Natural killer cell treated with Interleukin-12 subunit alpha and Interleukin-12 subunit beta and Interleukin-15 and Interleukin-18, amount 100 ng/mL, for 72 hours (primary cell): ENCODE measurements around the gene RIMBP2. TPM values are rescaled to one million over a fixed set of nuclear protein-coding genes. Genes with fewer than 3 reads are reported as not detected.

Source experiments
- ATAC-seq, 2 donors: fragments of 150-1000 bp; cut with Tn5 transposase in 1 of 2; sonication (Bioruptor Pico), chemical (Tn5 transposase) in 1 of 2; 2 replicates each; pipeline ENCODE4 v1.10.0; 2021
- DNase-seq: peaks from one replicate; pipeline ENCODE4 v3.0.0; 2022; ENCODE audit warnings: low spot score
- H3K27ac Mint-ChIP-seq, 2 donors: 1 replicate in 1 of 2; 2 replicates in 1 of 2; pipeline ENCODE4 v1.8.0; 2022; ENCODE audit warnings: mixed read lengths in 2 of 2, mild to moderate bottlenecking in 1 of 2, moderate library complexity in 1 of 2
- H3K27me3 Mint-ChIP-seq, 2 donors: 1 replicate in 1 of 2; 2 replicates in 1 of 2; pipeline ENCODE4 v1.8.0; 2022; ENCODE audit warnings: mixed read lengths in 2 of 2
- H3K36me3 Mint-ChIP-seq: one replicate; pipeline ENCODE4 v1.8.0; 2022; ENCODE audit warnings: mixed read lengths
- H3K4me1 Mint-ChIP-seq, 2 donors: 1 replicate in 1 of 2; 2 replicates in 1 of 2; pipeline ENCODE4 v1.8.0; 2022; ENCODE audit warnings: low read depth in 2 of 2, mixed read lengths in 2 of 2, mild to moderate bottlenecking in 1 of 2
- H3K4me3 Mint-ChIP-seq: one replicate; pipeline ENCODE4 v1.8.0; 2022; ENCODE audit warnings: mixed read lengths
- H3K9me3 Mint-ChIP-seq: 2 replicates; pipeline ENCODE4 v1.8.0; 2022; ENCODE audit warnings: mixed read lengths
- total RNA-seq, 2 donors: library from RNA; stranded (reverse); gene quantifications; one replicate each; pipeline ENCODE4 v1.2.3, GENCODE V29; 2022

RIMBP2 gene
- total RNA-seq, 2 donors from 2014 or later = not detected

DNA sequence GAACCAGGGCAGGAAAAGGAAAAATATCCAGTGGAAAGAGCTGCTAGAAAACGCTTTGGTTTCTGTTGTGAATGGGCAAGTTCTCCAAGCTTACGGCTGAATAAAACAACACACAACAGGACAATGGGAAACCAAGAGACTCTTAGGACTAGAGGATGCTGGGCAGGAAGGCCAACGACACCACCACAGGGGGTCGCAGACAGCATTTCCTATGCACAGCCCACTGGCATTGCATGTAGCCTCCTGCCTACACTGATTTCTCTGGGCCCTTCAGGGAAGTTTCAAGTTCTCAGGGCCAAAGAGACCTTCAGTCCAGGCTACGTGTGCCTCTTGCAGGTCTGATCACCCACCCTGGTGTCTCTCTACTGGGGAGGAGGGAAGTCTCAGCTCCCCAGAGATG is 108.0 kb downstream of the RIMBP2 start:
- H3K27me3 Mint-ChIP-seq = no peaks in the 10 kb centered on the region
- no peaks in the 10 kb centered on the region for H3K4me1 Mint-ChIP-seq
- DNase-seq = no peak
- H3K36me3 Mint-ChIP-seq = no peaks in the 10 kb centered on the region
- H3K27ac Mint-ChIP-seq = no peak overlapping the region
- H3K4me3 Mint-ChIP-seq = no peak overlapping the region
- peak in 1 of 2 donors; percentile 48 for ATAC-seq
- H3K9me3 Mint-ChIP-seq = no peaks in the 10 kb centered on the region

- H3K27ac Mint-ChIP-seq = no peak overlapping the region
- ATAC-seq (no peak), DNase-seq (no peak)
- H3K4me1 Mint-ChIP-seq = no peaks in the 10 kb centered on the region
- H3K36me3 Mint-ChIP-seq = no peaks in the 10 kb centered on the region
- no peaks in the 10 kb centered on the region for H3K27me3 Mint-ChIP-seq
- H3K4me3 Mint-ChIP-seq = no peak overlapping the region
- no peaks in the 10 kb centered on the region for H3K9me3 Mint-ChIP-seq
Measured at GRCh38 chr12:130606231-130606630, 109.9 kb downstream of the RIMBP2 start.

DNA sequence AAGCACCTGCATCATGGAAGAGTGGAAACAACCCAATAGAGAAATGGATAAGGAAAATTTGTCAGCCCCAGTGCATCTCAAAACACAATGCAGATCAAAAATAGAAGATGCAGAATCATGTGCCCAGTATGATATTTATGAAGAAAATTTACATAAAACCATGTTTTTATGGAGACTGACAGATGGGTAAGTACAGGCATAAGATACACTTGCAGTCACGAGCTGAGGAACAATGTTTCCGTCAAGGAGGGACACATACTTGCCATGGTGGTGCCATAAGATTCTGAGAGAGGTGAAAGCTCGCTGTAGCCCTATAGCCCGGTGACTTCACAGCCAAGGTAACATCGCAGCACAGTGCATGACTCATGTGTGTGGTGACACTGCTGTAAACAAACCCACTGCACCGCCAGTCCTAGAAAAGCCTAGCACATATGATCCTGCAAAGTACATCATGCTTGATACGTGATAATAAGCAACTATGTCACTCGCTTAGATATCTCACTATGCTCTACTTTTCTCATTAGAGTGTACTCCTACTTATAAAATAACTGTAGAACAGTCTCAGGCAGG is 112.6 kb downstream of the RIMBP2 start:
- H3K36me3 Mint-ChIP-seq = no peaks in the 10 kb centered on the region
- no peak overlapping the region for H3K27ac Mint-ChIP-seq
- no peak overlapping the region for H3K4me3 Mint-ChIP-seq
- no peak for ATAC-seq
- H3K9me3 Mint-ChIP-seq = no peaks in the 10 kb centered on the region
- H3K4me1 Mint-ChIP-seq = no peaks in the 10 kb centered on the region
- no peak for DNase-seq
- no peaks in the 10 kb centered on the region for H3K27me3 Mint-ChIP-seq

DNA sequence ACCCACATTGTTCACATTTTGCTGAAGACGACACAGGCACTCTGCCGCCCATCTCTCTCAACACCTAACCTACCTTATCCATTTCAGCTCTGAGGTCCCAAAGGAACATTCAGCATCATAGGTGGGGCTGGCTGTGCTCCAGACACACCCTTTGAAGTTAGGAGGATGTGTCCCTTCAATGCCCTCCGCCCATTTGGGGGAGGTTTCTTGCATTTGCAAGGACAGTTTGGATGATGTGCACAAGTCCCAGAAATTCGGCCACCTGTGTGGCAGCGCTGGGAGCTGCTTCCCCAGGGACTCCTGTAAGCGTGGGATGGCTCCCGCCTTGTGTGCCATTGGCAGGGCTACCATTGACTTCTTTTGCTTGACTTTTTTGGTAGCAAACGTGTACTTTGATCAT is 113.8 kb downstream of the RIMBP2 start:
- no peak for DNase-seq
- Mint-ChIP-seq H3K27me3 (no peaks in the 10 kb centered on the region), H3K36me3 (peaks cover 5% of the 10 kb centered on the region)

GRCh38 chr12:130601327-130601726 is 114.8 kb downstream of the RIMBP2 start:
- DNase-seq (no peak), ATAC-seq (no peak)
- no peak overlapping the region for H3K4me3 Mint-ChIP-seq
- H3K27me3 Mint-ChIP-seq = no peaks in the 10 kb centered on the region
- peaks cover 8% of the 10 kb centered on the region for H3K9me3 Mint-ChIP-seq
- peaks cover 5% of the 10 kb centered on the region for H3K36me3 Mint-ChIP-seq
- H3K4me1 Mint-ChIP-seq = no peaks in the 10 kb centered on the region
- no peak overlapping the region for H3K27ac Mint-ChIP-seq

More for the DNA sequence above, 113.8 kb downstream of the RIMBP2 start:
- peaks cover 8% of the 10 kb centered on the region for H3K9me3 Mint-ChIP-seq
- no peaks in the 10 kb centered on the region for H3K4me1 Mint-ChIP-seq
- no peak for ATAC-seq
- H3K4me3 Mint-ChIP-seq = no peak overlapping the region
- no peak overlapping the region for H3K27ac Mint-ChIP-seq

DNA sequence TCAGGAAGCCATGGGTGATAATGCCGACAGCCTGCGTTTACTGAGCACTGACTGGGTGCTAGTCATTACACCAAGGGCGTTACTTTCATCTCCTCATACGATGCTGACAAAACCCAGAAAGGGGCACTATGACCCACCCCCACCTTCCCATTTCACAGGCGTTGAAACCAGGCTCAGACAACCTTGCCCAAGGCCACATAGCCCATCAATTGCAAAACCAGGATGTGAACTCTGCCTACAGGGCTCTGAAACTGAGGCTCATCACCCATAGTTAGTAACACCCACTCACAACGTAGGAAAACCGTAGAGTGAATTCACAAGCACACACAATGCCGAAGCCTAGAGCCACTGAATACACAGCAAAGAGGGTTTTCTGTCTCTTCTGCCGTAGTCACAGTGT is 119.9 kb downstream of the RIMBP2 start:
- Mint-ChIP-seq H3K36me3 (peaks cover 5% of the 10 kb centered on the region), H3K4me1 (no peaks in the 10 kb centered on the region)

DNA sequence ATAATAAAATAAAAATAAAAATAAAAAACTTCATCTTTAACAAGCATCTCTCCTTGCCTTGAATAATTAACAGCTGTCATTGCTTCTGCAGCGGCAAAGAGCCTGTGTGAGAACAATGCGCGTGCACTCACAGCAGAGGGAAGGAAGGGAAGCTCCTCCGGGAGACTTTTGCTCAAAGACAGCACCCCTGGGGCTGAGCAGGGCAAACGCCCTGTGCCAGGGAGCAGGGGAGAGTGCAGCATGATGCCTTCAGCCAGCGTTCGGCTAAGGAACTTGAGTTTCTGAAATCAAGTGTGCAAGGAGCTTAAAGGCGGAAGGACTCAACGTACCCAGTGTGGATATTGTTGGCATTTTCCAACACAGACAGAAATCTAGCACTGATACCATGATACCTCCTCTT is 120.5 kb downstream of the RIMBP2 start:
- no peaks in the 10 kb centered on the region for H3K27me3 Mint-ChIP-seq
- DNase-seq (no peak), ATAC-seq (no peak)
- H3K27ac Mint-ChIP-seq = no peak overlapping the region
- H3K9me3 Mint-ChIP-seq = peaks cover 8% of the 10 kb centered on the region
- H3K36me3 Mint-ChIP-seq = peaks cover 5% of the 10 kb centered on the region
- H3K4me1 Mint-ChIP-seq = no peaks in the 10 kb centered on the region
- no peak overlapping the region for H3K4me3 Mint-ChIP-seq

More for the DNA sequence above, 119.9 kb downstream of the RIMBP2 start:
- Mint-ChIP-seq H3K27me3 (no peaks in the 10 kb centered on the region), H3K9me3 (peaks cover 8% of the 10 kb centered on the region), H3K27ac (no peak overlapping the region), H3K4me3 (no peak overlapping the region)
- DNase-seq = no peak
- ATAC-seq = no peak

DNA sequence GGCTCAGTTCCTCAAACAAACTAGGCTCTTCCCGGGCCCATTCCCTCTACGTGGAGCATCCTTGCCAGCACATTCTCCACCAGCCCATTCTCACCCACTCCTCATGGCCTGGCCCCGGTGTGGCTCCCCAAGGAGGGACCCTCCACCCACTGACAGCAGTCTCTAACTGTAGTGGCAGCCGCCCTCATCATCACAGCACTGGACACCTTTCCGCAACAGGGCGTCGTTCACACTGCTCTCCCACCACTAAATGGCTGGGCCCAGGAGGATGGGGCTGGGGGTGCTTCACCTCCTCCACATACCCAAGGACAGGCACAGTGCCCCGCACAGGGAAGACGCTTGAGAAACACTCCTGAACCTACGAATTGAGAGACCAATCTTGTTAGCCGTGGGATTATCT is 123.0 kb downstream of the RIMBP2 start:
- no peak for DNase-seq
- ATAC-seq = no peak
- Mint-ChIP-seq H3K9me3 (peaks cover 8% of the 10 kb centered on the region), H3K4me3 (no peak overlapping the region), H3K27ac (no peak overlapping the region), H3K27me3 (peaks cover 4% of the 10 kb centered on the region in 2 donors), H3K36me3 (peaks cover 5% of the 10 kb centered on the region), H3K4me1 (no peaks in the 10 kb centered on the region)

DNA sequence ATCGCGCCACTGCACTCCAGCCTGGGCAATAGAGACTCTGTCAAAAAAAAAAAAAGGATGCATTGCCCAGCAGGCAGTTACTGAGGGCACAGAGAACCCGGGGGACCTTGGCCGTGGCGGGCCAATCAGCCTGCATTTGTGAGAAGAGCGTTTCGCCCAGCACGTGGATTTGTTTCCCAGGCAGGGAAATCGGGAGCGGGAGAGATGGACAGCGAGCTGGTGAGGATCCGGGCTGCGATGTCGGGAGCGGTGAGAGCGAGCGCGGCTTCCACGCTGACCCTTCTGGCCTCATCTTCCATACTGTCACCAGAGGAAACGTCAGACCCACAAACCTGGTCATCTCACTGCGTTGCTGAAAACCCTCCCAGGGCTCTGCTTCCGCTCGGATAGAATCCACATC is 123.5 kb downstream of the RIMBP2 start:
- Mint-ChIP-seq H3K4me1 (no peaks in the 10 kb centered on the region), H3K27me3 (peaks cover 6 to 7% of the 10 kb centered on the region in 2 donors), H3K9me3 (peaks cover 6% of the 10 kb centered on the region), H3K36me3 (peaks cover 2% of the 10 kb centered on the region), H3K27ac (no peak overlapping the region), H3K4me3 (no peak overlapping the region)
- no peak for ATAC-seq
- no peak for DNase-seq

GRCh38 chr12:130591736-130592135 is 124.4 kb downstream of the RIMBP2 start:
- Mint-ChIP-seq H3K27me3 (peaks cover 6 to 7% of the 10 kb centered on the region in 2 donors), H3K27ac (no peak overlapping the region), H3K36me3 (no peaks in the 10 kb centered on the region), H3K4me1 (no peaks in the 10 kb centered on the region), H3K4me3 (no peak overlapping the region), H3K9me3 (peaks cover 3% of the 10 kb centered on the region)
- DNase-seq (no peak), ATAC-seq (no peak)

DNA sequence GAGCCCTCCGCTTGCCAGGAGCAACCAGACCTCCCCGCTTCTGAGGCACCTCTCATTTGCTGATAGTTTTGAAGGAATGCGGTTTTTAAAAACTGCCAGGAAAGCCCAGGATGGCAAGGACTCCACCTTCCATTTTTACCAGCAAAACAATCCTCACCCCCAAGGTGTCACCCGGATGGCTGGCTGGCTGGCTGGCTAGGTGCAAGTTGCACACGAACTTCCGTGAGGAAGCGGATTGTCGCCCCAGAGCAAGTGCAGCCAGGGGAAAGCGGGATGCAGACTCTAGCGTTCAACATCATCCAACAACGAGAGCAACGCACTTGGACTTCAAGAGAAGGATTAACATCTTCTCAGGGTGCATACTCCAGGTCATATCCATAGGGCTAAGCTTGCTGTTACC is 125.4 kb downstream of the RIMBP2 start:
- H3K36me3 Mint-ChIP-seq = no peaks in the 10 kb centered on the region
- H3K9me3 Mint-ChIP-seq = peaks cover 3% of the 10 kb centered on the region
- no peak for DNase-seq
- no peak overlapping the region for H3K4me3 Mint-ChIP-seq
- ATAC-seq = no peak
- H3K27me3 Mint-ChIP-seq = peaks cover 6 to 7% of the 10 kb centered on the region in 2 donors
- H3K4me1 Mint-ChIP-seq = no peaks in the 10 kb centered on the region
- H3K27ac Mint-ChIP-seq = no peak overlapping the region

DNA sequence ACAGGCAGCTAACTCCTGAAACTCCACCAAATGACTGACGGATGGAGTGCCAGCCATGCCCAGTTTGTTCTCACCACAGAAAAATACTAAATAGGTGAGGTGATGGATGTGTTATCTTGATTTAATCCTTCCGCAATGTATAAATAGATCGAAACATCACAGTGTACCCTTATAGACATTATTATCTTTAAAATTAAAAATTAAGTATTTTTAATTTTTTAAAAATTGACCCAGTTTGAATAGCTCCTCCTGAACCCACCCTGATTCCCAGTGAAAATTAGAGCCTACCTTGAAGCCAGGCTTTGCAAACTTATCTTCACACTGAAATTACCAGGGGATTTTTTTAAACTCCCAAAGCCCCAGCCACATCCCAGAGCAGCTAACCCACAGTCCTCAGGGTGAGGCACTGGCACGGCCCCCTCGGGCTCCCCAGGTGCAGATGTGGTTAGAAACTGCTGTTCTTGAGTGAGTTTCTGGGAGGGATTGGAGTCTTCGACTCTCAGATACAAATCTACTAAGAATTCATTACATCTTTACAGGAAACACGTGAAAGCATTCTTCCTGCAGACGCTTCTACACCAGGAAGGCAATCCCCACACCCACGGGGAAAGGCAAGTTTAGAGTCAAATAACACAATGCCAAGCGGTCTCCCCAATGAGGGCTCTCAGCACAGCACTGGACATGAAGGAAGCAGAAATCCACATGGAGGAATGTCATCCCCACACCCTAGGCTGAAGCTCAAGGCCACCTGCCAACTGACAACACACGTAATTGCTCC is 126.4 kb downstream of the RIMBP2 start:
- DNase-seq (no peak), ATAC-seq (no peak)
- Mint-ChIP-seq H3K4me3 (no peak overlapping the region), H3K36me3 (no peaks in the 10 kb centered on the region), H3K27ac (no peak overlapping the region), H3K4me1 (no peaks in the 10 kb centered on the region), H3K27me3 (peaks cover 6 to 7% of the 10 kb centered on the region in 2 donors), H3K9me3 (peaks cover 3% of the 10 kb centered on the region)

GRCh38 chr12:130588696-130589539 is 127.2 kb downstream of the RIMBP2 start:
- ATAC-seq = no peak
- DNase-seq = no peak
- Mint-ChIP-seq H3K4me3 (no peak overlapping the region), H3K4me1 (no peaks in the 10 kb centered on the region), H3K36me3 (no peaks in the 10 kb centered on the region), H3K9me3 (peaks cover 3% of the 10 kb centered on the region), H3K27ac (no peak overlapping the region), H3K27me3 (peaks cover 6 to 7% of the 10 kb centered on the region in 2 donors)

- peaks cover 6 to 7% of the 10 kb centered on the region in 2 donors for H3K27me3 Mint-ChIP-seq
- DNase-seq = no peak
Measured at GRCh38 chr12:130587966-130588365, 128.1 kb downstream of the RIMBP2 start.

More at GRCh38 chr12:130587966-130588365, 128.1 kb downstream of the RIMBP2 start:
- Mint-ChIP-seq H3K36me3 (no peaks in the 10 kb centered on the region), H3K27ac (no peak overlapping the region), H3K4me3 (no peak overlapping the region), H3K9me3 (peaks cover 3% of the 10 kb centered on the region), H3K4me1 (no peaks in the 10 kb centered on the region)
- ATAC-seq = no peak
